Panc1 (cell line): ENCODE measurements around the gene PACSIN1. TPM values are rescaled to one million over a fixed set of nuclear protein-coding genes. Genes with fewer than 3 reads are reported as not detected.

Experiments used
- ATAC-seq: fragments of 200-7000 bp; cut with Tn5 transposase; 2 replicates; pipeline ENCODE4 v1.9.1; 2020; ENCODE audit warnings: mild to moderate bottlenecking, moderate library complexity
- BruUV-seq: library from RNA; stranded (reverse); fragments of 400-500 nt; replicated peaks from 2 replicates; lab custom pipeline; 2021; lab: Mats Ljungman, UMichigan
- CTCF ChIA-PET: fragments of 300-600 bp; sonication (Branson Sonifier 250); formaldehyde crosslinking; loops from one replicate; lab custom pipeline; 2022; ENCODE audit warnings: antibody characterized with exemption; lab: Charles Lee
- POLR2A ChIA-PET: fragments of 300-600 bp; sonication (Branson Sonifier 250); formaldehyde crosslinking; loops from one replicate; lab custom pipeline; 2022; ENCODE audit warnings: antibody characterized with exemption; lab: Charles Lee
- DNase-seq: peaks from one replicate; pipeline ENCODE4 v3.0.0-alpha.2; 2010; ENCODE audit warnings: low read depth, low spot score
- H3K27ac ChIP-seq: 2 replicates; pipeline ENCODE4 v1.5.1; 2011; ENCODE audit warnings: mild to moderate bottlenecking, low read length, inconsistent platforms
- H3K27me3 ChIP-seq: fragments of 200-500 bp; sonication (Bioruptor generic); 2 replicates; pipeline ENCODE4 v1.6.0; 2014; ENCODE audit warnings: low read length, inconsistent platforms; ENCODE audit not compliant: control insufficient read depth, insufficient read depth
- H3K36me3 ChIP-seq: fragments of 200-500 bp; sonication (Bioruptor generic); 2 replicates; pipeline ENCODE4 v1.5.1; 2014; ENCODE audit warnings: inconsistent platforms, mild to moderate bottlenecking, low read length, moderate library complexity; ENCODE audit not compliant: control insufficient read depth, insufficient read depth
- H3K4me1 ChIP-seq: 2 replicates; pipeline ENCODE4 v1.5.1; 2011; ENCODE audit warnings: inconsistent platforms, mild to moderate bottlenecking, low read length, moderate library complexity; ENCODE audit not compliant: control insufficient read depth, insufficient read depth
- H3K4me3 ChIP-seq, 2 experiments: 2 replicates each; pipeline ENCODE4 v1.5.1; 2011 to 2012; ENCODE audit warnings: low read depth in 2 of 2, low read length in 2 of 2, mild to moderate bottlenecking in 2 of 2, inconsistent platforms in 1 of 2, moderate library complexity in 1 of 2
- H3K9me3 ChIP-seq: fragments of 200-500 bp; sonication (Bioruptor generic); 2 replicates; pipeline ENCODE4 v1.5.1; 2014; ENCODE audit warnings: low read depth, mild to moderate bottlenecking, inconsistent platforms, low read length, moderate library complexity; ENCODE audit not compliant: control insufficient read depth, insufficient read depth
- POLR2AphosphoS5 ChIP-seq: IDR thresholded peaks from 2 replicates; pipeline ENCODE4 v1.6.1; 2012; ENCODE audit warnings: mild to moderate bottlenecking, low read depth, low read length, moderate library complexity
- REST ChIP-seq, 2 experiments: IDR thresholded peaks; 2 replicates each; pipeline ENCODE4 v1.6.1; 2011 to 2012; ENCODE audit warnings: low read depth in 2 of 2, control low read depth in 1 of 2, low read length in 1 of 2, mild to moderate bottlenecking in 1 of 2, moderate library complexity in 1 of 2; ENCODE audit not compliant: insufficient read depth in 1 of 2
- SIN3A ChIP-seq: IDR thresholded peaks from 2 replicates; pipeline ENCODE4 v1.6.1; 2012; ENCODE audit warnings: low read depth, mild to moderate bottlenecking, low read length, moderate library complexity, borderline replicate concordance; ENCODE audit not compliant: insufficient read depth
- TCF7L2 ChIP-seq: IDR thresholded peaks from 2 replicates; pipeline ENCODE4 v1.6.1; 2011; ENCODE audit warnings: mild to moderate bottlenecking, low read depth, low read length, inconsistent platforms
- in situ Hi-C: cut with HindIII; loops from 2 replicates; pipeline ENCODE4 v1.10.0; 2016; ENCODE audit warnings: low sequenced_read_pairs, low pct_unique_long_range_greater_than_20kb
- intact Hi-C: fragments of 100-400 bp; cut with micrococcal nuclease; formaldehyde crosslinking; loops from one replicate; pipeline ENCODE4 v1.10.0; 2022; ENCODE audit not compliant: unreplicated experiment
- total RNA-seq: library from RNA; stranded (reverse); gene quantifications from one replicate; pipeline ENCODE4 v1.2.1, GENCODE V29; 2021; ENCODE audit not compliant: unreplicated experiment
- TF ChIP-seq, protein P1 (sequence below): fragments of 450-650 bp; IDR thresholded peaks from 2 replicates; pipeline ENCODE4 v1.5.1; 2017; ENCODE audit warnings: mild to moderate bottlenecking

PACSIN1 gene
- total RNA-seq, 1 experiment from 2014 or later, result 0.18 TPM

- ChIA-PET CTCF (interaction anchor here (0.6 kb wide), 1 partner anchor 25 kb away, joined by 3 read pairs; no protein-coding TSS in a partner anchor), POLR2A (no interaction called here)
- H3K36me3 ChIP-seq, result no peaks in the 10 kb centered on the region
- H3K4me1 ChIP-seq, result peaks cover 41% of the 10 kb centered on the region
- H3K4me3 ChIP-seq, result no peak overlapping the region
- ATAC-seq, result no peak
- intact Hi-C loops (no loop called here), in situ Hi-C loops (no loop called here)
- BruUV-seq, result no TSS peak
- H3K9me3 ChIP-seq, result no peaks in the 10 kb centered on the region
- no peaks in the 10 kb centered on the region for H3K27me3 ChIP-seq
- no peak for DNase-seq
- no peak overlapping the region for H3K27ac ChIP-seq
- TF ChIP-seq REST (IDR thresholded peaks at IDR 0.05; ENCODE audit: insufficient read depth in 1 of 2, low read depth in 2 of 2, low read length in 1 of 2), result no peak
- TF ChIP-seq TCF7L2, result no peak
- no peak for TF ChIP-seq POLR2AphosphoS5
- no peak for TF ChIP-seq SIN3A
Observed at GRCh38 chr6:34539181-34539580, 73.3 kb downstream of the PACSIN1 start.

DNA sequence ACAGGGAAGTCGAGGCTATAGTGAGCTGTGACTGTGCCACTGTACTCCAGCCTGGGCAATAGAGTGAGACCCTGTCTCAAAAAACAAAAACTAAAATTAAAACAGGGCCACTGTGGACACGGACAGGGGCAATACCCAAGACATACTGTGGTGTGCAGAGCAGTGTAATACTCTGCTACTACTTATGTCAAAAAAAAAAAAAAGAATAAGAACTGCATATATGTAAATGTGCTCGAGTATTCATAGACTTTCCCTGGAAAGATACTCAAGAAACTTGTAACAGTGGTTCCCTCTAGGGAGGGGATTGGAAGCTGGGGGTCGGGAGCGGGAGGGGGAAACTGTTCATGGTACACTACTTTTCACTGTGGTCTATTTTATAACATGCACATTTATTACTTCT, 74.3 kb downstream of the PACSIN1 start:
- in situ Hi-C loops, result no loop called here
- intact Hi-C loops, result no loop called here
- TF ChIP-seq, protein P1, sequence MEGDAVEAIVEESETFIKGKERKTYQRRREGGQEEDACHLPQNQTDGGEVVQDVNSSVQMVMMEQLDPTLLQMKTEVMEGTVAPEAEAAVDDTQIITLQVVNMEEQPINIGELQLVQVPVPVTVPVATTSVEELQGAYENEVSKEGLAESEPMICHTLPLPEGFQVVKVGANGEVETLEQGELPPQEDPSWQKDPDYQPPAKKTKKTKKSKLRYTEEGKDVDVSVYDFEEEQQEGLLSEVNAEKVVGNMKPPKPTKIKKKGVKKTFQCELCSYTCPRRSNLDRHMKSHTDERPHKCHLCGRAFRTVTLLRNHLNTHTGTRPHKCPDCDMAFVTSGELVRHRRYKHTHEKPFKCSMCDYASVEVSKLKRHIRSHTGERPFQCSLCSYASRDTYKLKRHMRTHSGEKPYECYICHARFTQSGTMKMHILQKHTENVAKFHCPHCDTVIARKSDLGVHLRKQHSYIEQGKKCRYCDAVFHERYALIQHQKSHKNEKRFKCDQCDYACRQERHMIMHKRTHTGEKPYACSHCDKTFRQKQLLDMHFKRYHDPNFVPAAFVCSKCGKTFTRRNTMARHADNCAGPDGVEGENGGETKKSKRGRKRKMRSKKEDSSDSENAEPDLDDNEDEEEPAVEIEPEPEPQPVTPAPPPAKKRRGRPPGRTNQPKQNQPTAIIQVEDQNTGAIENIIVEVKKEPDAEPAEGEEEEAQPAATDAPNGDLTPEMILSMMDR, result no peak
- TF ChIP-seq TCF7L2, result no peak
- no peak for TF ChIP-seq POLR2AphosphoS5
- no peak for TF ChIP-seq SIN3A
- no peak for TF ChIP-seq REST (IDR thresholded peaks at IDR 0.05; ENCODE audit: insufficient read depth in 1 of 2, low read depth in 2 of 2, low read length in 1 of 2)
- no peak for ATAC-seq
- Histone ChIP-seq H3K4me3 (no peak overlapping the region), H3K9me3 (no peaks in the 10 kb centered on the region), H3K36me3 (no peaks in the 10 kb centered on the region), H3K4me1 (peaks cover 36% of the 10 kb centered on the region), H3K27me3 (no peaks in the 10 kb centered on the region), H3K27ac (no peak overlapping the region)
- no peak for DNase-seq
- CTCF ChIA-PET, result no interaction called here
- POLR2A ChIA-PET, result no interaction called here
- no TSS peak for BruUV-seq
